GM19463 (cell line): ENCODE measurements around the gene VAV3.

Experiments used
- ATAC-seq: cut with Tn5 transposase; IDR thresholded peaks from one replicate; pipeline ENCODE4 v1.9.1; 2021; ENCODE audit warnings: mild to moderate bottlenecking, moderate library complexity; ENCODE audit not compliant: unreplicated experiment

VAV3 gene

DNA sequence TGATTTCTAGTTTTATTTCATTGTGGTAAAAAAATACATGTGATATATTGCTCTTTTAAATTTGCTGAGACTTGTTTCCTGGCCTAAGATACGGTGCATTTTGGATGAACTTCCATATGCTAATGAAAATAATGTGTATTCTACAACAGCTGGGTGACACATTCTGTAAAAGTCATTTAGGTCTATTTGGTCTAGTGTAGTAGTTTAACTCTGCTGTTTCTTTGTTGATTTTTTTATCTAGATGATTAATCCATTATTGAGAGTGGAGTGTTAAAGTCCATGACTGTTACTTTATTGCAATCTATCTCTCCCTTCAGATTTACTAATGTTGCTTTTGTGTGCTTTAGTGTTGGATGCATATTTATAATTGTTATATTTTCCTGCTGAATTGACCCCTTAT is 161.4 kb downstream of the VAV3 start:
- ATAC-seq, result no peak

DNA sequence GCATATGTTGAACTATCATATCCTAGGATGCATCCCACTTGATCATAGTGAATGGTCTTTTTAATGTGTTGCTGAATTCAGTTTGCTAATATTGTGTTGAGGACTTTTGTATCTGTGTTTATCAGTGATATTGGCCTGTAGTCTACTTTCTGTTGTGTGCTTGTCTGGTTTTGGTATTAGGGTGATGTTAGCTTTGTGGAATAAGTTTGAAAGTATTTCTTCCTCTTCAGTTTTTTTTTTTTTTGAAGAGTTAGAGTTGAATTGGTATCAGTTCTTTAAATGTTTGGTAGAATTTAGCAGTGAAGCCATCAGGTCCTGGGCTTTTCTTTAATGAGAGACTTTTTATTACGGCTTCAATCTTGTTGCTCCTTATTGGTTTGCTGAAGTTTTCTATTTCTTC is 162.3 kb downstream of the VAV3 start:
- ATAC-seq, result no peak

DNA sequence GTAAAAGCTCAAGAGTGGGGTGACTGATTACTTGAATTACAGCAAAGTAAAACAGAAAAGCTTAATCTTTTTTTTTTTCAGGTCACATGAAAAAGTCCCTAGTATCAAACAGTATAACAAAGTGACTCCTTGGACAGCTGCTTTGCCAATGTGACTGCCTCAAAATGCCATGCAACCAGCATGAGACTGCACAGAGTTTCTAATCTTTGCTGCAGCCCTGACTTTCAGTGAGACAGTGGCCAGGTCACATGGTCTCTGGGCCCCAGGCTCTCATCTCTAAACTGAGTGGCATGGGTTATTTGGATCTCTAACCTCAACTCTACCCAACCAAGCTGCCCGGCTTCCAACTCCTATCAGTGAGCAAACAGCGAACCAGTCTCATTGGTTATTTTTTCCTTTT is 169.0 kb downstream of the VAV3 start:
- ATAC-seq, result no peak

DNA sequence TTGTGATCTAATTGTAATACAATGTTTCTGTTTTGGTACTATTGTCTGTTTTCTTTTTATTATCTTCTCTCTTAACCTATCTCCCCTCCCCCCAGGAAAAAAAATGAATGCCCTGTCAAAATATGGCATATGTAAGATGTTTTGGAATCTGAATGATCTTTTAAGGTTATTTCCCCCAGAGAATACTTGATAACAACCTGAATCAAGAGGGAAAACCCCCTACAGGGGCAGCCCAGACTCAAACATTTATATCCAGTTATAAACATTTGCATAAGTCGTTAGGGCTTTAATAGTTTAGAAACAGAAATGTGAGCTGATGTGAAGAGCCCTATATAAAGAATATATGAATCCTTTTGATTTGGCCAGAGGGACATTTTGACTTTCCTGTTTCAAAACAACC is 169.5 kb downstream of the VAV3 start:
- no peak for ATAC-seq

DNA sequence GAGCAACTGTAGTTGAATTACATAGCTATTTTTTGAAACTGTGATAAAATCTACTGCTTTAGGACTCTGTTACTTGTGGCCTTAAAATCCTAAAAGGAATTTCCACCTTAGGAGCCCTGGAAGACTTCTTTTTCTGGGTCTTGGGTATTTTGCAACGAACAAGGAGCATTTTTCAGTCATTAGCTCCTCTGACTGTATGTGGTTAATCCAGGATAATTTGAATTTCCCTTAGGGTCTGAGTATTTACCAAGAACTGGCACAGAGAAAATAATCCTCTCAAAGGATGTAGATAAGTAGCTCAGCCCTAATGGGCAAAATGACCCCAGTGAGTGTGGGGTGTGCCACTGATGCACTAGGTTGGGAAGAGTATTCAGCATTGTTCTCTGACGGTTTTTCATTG is 170.4 kb downstream of the VAV3 start:
- no peak for ATAC-seq

DNA sequence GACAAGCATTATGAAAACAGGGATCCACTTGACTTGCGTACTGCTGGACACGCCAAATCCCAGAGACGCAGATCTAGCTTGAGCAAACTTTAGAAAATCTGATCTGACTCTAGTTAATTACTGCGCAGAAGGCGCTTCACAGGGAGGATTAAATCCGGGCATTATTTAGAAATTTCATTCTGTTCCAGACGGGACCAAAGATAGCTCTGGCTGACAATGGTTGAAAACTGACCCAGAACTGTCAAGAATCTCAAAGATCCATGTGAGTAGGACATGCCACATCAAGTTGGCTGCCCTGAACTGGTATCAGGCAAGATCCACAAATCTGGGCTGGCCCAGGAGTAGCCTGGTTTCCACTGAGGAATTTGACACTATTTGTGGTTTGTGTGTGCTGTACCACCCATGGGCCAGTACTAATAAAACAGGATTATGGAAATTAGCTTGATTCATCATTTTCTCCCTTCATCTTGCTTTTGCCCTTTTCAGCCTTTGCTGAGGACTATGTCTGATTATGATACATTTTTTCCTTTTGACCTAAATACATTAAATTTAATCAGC is 171.0 kb downstream of the VAV3 start:
- no peak for ATAC-seq

DNA sequence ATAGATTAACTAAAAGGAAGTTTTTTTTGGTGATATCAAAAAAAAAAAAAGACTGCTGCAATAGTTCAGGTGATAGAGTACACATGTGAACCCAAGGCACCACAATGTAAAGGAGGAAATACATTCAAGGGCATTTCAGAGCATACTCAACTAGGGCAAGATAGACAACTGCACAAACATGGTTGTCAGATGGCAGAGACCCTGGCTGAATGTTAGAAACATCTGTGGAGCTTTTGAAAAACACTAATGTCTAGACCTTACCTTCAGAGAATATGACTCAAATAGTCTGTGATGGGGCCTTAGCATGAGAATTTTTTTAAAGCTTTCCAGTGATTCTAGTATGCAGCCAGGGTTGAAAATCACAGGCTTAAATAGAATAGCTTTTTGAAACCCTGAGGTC is 173.6 kb downstream of the VAV3 start:
- ATAC-seq, result no peak

DNA sequence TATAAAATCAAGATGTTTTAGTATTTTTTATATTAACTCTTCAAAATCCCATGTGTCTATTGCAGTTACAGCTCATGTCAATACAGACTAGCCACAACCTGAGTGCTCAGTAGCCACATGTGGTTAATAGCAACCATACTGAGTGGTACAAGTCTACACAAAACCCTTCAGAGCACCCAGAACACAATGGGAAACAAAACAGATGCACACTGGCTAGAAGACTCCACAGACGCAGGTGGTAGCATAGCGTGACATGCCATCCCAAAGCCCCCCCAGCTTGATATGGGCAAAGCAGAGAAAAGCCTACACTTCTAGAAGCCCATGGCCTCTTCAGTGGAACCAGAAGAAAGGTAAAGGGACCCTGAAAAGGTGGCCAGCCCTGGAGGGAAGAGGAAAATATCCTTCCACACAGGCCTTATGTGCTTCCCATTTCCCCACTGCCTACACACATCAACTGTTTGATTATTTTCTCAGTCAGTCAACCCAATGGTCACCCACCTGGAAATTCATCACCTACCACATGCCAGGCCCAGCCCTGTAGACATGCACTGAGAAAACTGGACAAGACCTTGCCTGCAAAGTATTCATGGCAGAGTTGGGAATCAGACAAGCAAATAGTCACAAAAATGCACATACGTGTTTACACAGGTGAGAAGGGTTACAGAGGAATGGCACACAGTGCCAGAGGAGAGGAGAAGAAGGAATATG is 175.0 kb downstream of the VAV3 start:
- no peak for ATAC-seq

DNA sequence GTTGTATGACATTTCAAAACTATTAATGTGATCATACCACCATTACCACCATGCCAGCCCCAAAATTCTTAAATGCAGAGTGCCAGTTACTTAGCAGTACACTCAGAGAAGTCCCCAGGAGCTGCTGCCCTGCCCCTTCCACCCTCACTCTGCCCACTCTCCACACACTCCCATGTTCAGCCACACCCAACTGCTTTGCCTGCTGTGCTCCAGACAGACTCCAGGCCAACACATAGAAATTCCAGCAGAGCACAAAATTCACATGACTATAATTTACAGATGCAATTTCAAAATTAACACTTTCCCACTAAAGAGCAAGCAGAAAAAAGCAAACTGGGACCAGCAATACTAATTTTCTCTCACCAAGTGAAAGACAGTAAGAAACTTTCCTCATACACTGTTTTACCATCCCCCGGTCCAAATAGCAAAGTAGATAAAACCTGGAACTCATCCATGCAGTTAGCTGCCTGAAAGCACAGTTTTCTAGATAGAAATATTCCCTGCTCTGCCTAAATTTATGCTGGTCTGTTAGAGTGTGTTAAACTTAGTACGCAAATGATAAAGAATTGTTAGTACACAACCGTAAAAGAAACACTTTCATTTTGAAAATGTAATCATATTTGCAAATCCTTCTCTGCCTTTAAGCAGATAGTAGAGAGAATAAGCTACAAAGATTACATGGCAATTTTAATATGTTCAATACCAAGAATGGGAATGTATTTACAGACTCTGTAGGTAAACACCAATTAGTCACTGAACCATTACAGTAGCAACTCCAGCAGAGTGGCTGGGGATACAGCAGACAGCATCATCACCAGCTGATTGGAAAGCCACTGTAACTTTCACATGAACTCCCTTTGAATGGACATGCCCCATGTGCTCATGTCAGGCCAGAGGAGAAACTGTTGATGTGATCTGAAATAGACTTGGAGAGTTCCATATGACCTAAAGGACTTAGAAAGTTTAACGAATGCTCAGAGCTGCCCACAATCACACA is 176.5 kb downstream of the VAV3 start:
- no peak for ATAC-seq

DNA sequence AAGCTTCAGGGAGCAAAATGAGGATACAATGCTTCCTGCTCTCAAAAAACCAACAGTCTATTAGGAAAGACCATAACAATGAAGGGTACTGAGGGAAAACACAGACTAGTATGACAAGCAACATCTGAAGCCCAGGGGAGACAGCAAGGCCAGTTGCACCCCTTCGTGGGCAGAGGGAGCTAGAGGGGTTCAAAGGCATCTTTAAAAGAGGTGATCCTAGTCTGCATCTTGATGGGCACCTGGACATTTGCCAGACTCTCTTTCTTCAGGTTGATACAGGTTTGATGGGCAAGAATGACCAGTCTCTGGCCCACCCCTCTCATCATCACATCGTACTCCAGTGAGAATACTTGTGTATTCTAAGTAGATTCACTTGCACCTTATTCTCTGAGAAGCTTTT is 177.7 kb downstream of the VAV3 start:
- ATAC-seq, result no peak

DNA sequence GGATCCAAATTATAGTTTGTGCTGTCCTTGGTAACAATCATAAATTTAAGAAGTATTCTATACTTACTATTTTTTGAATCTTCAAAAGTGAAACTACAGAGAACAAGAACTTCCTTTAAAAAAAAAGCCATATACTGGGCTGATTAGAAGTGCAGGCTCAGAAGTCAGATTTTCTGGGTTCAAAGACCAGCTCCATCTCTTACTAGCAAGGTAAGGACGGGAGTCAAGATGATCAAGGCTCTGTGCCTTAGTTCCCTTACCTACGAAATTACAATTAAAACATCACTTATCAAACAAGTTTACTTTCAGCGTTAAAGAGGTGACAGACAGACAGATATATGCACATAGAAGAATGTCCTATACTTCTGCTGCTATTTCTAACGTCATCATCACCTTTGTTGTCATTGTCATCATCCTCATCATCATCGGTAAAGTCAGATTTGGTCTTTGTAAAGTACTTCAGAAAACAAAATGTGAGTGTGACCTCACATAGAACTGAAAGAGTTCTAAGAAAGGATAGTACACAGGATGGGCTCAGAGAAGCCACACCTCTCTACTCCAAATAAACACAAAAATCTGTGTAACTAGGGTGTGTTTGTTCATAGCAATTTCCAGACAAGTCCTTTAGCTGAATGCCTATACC is 178.7 kb downstream of the VAV3 start:
- ATAC-seq, result no peak

DNA sequence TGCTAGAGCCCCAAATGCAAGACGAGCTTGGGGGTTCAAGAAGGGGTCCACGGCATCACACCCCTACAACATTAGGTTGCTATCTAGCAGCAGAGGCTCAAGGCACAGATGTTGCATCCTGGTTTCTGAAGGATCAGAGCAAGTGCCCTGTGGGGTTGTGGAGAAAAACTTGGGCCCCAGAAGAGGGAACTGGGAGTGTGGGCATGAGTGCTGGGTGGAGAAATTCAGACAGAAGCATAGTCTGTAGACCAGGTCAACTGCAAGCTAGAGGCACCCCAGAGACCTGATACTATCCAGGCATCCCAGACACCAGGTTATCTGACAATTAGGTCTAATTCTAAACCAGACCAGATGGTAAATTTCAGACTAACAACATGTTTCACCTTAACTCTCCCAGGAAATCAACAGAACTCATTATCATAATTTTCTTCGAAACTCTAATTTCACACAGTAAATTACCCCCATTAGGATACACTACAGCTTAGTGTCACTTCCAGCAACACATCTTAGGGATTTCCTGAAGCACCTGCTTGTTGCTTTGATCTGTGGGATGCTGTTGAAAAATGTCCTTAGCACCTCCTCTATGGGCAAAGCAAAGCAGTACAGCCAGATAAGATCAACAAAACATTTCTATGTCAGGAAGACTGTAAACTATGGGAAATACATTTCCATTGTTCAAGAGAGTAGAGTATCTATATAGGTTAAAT is 179.3 kb downstream of the VAV3 start:
- ATAC-seq, result no peak

DNA sequence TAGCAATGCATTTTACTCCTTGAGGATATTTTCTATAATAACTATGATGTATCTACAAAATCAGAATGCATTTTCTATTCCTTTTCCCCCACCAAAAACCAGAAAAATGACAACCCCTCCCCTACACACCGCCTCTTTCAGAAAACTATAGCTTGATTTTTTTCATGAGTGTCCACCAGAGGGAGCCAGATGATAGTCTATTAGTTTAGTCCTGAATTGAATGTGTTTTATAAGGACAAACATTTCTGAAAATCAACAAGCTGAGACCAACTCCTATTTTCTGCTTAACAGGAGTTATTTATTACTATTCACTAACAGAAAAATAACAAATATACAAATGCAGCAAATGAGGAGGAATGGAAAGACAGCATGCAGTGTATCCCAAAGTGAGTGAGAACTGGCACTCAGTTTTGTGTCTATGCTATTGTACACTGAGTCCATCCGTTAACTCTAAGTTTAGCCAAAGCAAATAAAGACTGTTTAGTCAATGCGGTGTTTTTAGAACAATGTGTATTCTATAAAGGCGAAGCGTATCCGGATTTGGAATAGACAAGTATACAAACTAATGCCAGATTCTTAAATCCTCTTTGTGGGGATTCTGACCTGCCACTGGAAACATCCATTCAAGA is 182.6 kb downstream of the VAV3 start:
- no peak for ATAC-seq

DNA sequence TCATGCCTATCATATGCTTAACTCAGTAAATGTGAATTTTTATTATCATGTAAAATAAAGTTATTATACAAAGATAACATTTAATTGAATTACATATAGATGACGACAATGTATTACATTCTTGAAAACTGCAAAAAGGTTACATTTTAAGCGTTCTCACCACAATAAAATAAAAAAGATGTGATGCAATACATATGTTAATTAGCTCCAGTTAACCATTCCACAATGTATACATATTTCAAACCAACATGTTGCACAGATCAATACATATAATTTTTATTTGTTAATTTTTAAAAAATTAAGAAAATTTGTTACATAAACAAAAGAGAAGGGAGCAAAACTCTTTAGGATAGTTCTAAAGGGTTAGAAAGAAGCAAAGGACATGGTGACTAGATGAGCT is 183.7 kb downstream of the VAV3 start:
- ATAC-seq, result no peak

DNA sequence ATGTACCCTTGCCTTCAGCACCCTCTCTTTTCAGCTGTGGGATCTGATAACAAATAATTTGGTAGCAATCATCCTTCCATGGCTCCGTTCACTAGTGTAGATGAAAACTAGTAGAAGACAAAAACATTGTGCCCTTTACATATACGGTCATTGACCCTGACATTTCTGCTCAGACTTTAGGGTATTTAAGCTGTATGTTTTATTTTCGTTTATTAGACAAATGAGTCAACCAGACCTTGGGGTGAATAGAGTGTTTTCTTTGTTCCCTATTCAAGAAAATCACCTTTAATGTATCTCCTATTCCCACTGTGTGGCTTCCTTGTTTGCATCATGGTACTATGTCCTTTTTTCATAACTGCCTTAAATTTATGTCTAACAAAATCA is 187.3 kb downstream of the VAV3 start:
- peak; percentile 15 for ATAC-seq

DNA sequence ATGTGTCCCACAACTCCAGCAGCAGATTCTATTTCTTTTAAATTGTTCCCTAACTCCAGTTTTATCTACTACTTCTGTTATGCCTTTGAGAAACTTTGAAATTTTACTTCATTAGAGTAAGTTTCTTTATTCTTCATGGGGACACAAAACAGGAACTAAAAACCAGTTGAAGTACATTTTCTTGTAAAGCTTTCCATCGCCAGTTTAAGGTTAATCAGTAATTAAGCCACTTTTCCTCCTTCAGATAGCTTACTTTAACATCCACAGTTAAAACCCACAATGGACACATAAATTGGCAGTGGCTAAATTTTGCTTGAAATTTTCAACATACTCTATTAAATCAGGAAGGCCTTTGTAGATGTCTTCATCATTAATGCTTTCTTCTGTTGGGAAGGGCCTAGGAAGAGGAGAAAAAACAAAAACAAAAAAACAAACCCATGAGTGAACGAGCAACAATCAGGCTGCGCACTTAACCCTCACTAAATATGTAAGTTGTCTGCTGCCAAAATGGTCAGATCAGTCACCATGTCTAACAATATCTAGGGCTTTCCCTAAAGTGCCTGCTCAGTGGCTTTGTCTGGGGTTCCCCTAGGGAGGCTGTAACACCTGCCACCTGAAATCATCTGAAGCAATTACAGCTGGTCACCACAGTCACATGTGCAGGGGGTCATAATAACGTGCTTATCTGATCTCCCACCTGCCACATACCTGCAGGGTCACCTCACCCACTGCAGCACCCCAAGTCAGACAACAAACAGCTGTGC is 187.9 kb downstream of the VAV3 start:
- peak; percentile 91 for ATAC-seq

DNA sequence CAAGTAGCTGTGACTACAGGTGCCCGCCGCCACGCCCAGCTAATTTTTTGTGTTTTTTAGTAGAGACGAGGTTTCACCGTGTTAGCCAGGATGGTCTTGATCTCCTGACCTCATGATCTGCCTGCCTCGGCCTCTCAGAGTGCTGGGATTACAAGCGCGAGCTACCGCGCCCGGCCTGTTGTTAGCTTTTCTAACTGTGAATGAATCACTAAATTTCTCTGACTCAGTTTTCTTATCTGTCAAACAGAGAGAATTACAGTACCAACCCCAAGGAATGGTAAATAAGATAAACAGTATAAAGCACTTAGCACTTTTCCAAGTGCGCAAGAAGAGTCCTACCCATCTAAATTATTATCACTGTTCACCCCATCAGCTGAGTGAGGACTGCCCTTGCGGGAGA is 193.6 kb downstream of the VAV3 start:
- ATAC-seq, result no peak

DNA sequence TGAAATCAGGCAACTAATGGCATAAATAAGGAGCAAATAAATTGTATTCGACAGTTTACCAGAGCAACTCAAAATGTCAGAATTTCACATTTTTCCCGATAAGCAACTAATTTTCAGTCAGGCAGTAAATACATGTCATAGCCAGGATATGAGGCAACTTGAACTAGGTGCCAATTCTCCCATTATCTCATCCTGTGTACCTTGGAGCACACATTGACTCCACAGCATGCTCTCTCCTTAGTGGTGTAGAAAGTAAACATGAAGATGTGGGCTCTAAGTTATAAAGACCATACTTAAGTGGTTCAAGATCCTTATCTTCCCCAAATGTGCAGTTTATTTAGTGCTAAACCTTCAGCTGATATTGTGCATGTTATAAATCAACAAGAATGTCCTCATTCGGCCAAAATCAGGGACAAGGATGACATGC is 197.8 kb downstream of the VAV3 start:
- ATAC-seq, result no peak

DNA sequence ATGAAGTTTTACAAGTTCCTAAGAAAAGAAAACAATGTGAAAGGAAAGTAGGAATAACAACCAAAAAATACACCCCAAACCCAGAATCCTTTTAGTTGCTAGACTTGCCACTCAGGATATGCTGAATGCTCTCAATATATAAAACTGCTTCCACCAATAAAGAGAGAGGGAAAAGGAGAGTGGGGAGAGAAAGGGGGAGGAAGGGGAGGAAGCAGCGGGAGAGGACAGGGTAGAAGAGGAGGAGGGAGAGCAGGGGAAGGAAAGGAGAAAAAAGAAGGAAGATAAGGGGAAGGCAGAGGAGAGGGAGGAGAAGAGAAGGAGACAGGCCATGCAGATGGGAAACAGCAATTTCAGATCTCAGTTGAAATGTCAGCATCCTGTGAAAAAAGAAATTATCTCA is 198.4 kb downstream of the VAV3 start:
- ATAC-seq, result no peak
